GM18505 (cell line): Measurements from ENCODE around the gene KRT15.

ENCODE experiments used
- ATAC-seq: cut with Tn5 transposase; IDR thresholded peaks from one replicate; pipeline ENCODE4 v1.9.1; 2021; ENCODE audit not compliant: unreplicated experiment
- POLR2A ChIP-seq: IDR thresholded peaks from 4 replicates; pipeline ENCODE4 v1.6.1; 2011; ENCODE audit warnings: borderline replicate concordance; ENCODE audit not compliant: insufficient read depth, insufficient read length; ENCODE audit errors: extremely low read depth

KRT15 gene

GRCh38 chr17:41500131-41500911, 18.4 kb downstream of the KRT15 start:
- no peak for ATAC-seq
- no peak for TF ChIP-seq POLR2A

- no peak for ATAC-seq
- TF ChIP-seq POLR2A = no peak
Observed at GRCh38 chr17:41499714-41500113, 19.0 kb downstream of the KRT15 start.

GRCh38 chr17:41498276-41498675, 20.4 kb downstream of the KRT15 start:
- TF ChIP-seq POLR2A = no peak
- ATAC-seq = no peak

GRCh38 chr17:41496803-41497484, 21.7 kb downstream of the KRT15 start:
- ATAC-seq = peak; percentile 48
- TF ChIP-seq POLR2A = no peak

GRCh38 chr17:41494524-41494923, 24.2 kb downstream of the KRT15 start:
- TF ChIP-seq POLR2A = no peak
- ATAC-seq = no peak

- no peak for ATAC-seq
- TF ChIP-seq POLR2A = no peak
Observed at GRCh38 chr17:41492771-41493170, 25.9 kb downstream of the KRT15 start.

GRCh38 chr17:41492351-41492750, 26.3 kb downstream of the KRT15 start:
- TF ChIP-seq POLR2A = no peak
- no peak for ATAC-seq

- no peak for TF ChIP-seq POLR2A
- no peak for ATAC-seq
Observed at GRCh38 chr17:41491476-41491875, 27.2 kb downstream of the KRT15 start.

GRCh38 chr17:41490000-41490990, 28.4 kb downstream of the KRT15 start:
- no peak for TF ChIP-seq POLR2A
- no peak for ATAC-seq

- TF ChIP-seq POLR2A = no peak
- no peak for ATAC-seq
Observed at GRCh38 chr17:41489531-41489930, 29.2 kb downstream of the KRT15 start, which contains the start of gene KRT36. KRT36 (minus strand) TSS chr17:41489910; CDS start chr17:41489864, 46 bp downstream.

GRCh38 chr17:41486809-41487530, 31.7 kb downstream of the KRT15 start:
- no peak for ATAC-seq

GRCh38 chr17:41486316-41486715, 32.4 kb downstream of the KRT15 start:
- TF ChIP-seq POLR2A = no peak
- no peak for ATAC-seq

More at GRCh38 chr17:41486809-41487530, 31.7 kb downstream of the KRT15 start:
- TF ChIP-seq POLR2A = no peak
